Thoracic aorta (tissue), 2 donors: ENCODE data around the gene TRAPPC3L. TPM values are rescaled to one million over a fixed set of nuclear protein-coding genes. Genes with fewer than 3 reads are reported as not detected.

Source experiments
- ATAC-seq: fragments of 150-250 bp; one replicate; pipeline ENCODE4 v1.8.0; 2017; ENCODE audit warnings: low read depth; ENCODE audit not compliant: insufficient number of reproducible peaks, low FRiP score
- DNase-seq: peaks from one replicate; pipeline ENCODE4 v3.0.0-alpha.2; 2020; ENCODE audit warnings: low spot score
- H3K27ac ChIP-seq, 2 donors: fragments of 200-600 bp; sonication (generic); 1 replicate in 1 of 2; 2 replicates in 1 of 2; pipeline ENCODE4 v1.5.1; 2016; ENCODE audit warnings: mild to moderate bottlenecking in 2 of 2, moderate library complexity in 2 of 2
- H3K27me3 ChIP-seq: fragments of 200-600 bp; sonication (generic); replicated peaks from 2 replicates; pipeline ENCODE4 v1.6.0; 2016; ENCODE audit warnings: mild to moderate bottlenecking; ENCODE audit not compliant: insufficient read depth
- H3K36me3 ChIP-seq: fragments of 200-600 bp; sonication (generic); one replicate; pipeline ENCODE4 v1.5.1; 2016
- H3K4me1 ChIP-seq, 2 donors: fragments of 200-600 bp; sonication (generic); 1 replicate in 1 of 2; 2 replicates in 1 of 2; pipeline versions ENCODE4 v1.5.1 to v1.6.0; 2016; ENCODE audit warnings: low read depth in 2 of 2, mild to moderate bottlenecking in 1 of 2; ENCODE audit not compliant: control insufficient read depth in 1 of 2
- H3K4me3 ChIP-seq: fragments of 200-600 bp; sonication (generic); 2 replicates; pipeline ENCODE4 v1.5.1; 2016; ENCODE audit warnings: mild to moderate bottlenecking
- H3K9me3 ChIP-seq: fragments of 200-600 bp; sonication (generic); 2 replicates; pipeline ENCODE4 v1.5.1; 2016
- total RNA-seq, 2 donors: library from RNA; depleted of rRNA; stranded (reverse); fragments of >200 nt; gene quantifications; one replicate each; pipeline versions ENCODE4 v1.1.0 to v1.2.3, GENCODE V29; 2016
- TF ChIP-seq, protein P1 (sequence below): fragments of 200-600 bp; sonication (generic); IDR thresholded peaks from one replicate; pipeline ENCODE4 v1.5.1; 2019; ENCODE audit warnings: antibody characterized with exemption

Gene TRAPPC3L
- not detected for total RNA-seq

DNA sequence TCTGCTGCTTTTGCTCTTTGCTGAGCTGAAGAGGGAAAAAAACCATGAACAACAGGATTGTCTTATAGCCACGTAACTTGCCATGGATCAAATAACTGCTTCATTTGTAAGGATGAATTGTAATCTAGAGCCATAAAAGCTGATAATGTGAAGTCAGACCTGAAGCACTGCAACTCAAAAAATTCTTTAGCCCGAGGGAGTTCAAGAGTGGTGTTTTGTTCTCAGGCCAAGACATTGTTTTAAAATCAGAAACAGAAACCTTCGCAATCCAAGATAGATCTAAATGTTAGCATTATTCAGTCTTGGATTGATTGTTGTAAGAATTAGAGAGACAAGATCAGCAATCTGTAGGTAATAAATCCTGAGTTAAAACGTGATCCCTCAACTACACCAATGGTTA lies at the start of gene TRAPPC3L:
TRAPPC3L (minus strand) TSS at position 34 of the 400 bp plus-strand sequence. CDS start 170 bp downstream, outside the sequence.
- no peak for ATAC-seq
- Histone ChIP-seq H3K4me3 (no peak within 1 kb of the TSS), H3K27ac (no peak within 1 kb of the TSS), H3K36me3 (no peaks in the 10 kb centered on the region), H3K27me3 (no peaks in the 10 kb centered on the region), H3K9me3 (no peaks in the 10 kb centered on the region), H3K4me1 (no peaks in the 10 kb centered on the region)
- DNase-seq: no peak
- TF ChIP-seq, protein P1, sequence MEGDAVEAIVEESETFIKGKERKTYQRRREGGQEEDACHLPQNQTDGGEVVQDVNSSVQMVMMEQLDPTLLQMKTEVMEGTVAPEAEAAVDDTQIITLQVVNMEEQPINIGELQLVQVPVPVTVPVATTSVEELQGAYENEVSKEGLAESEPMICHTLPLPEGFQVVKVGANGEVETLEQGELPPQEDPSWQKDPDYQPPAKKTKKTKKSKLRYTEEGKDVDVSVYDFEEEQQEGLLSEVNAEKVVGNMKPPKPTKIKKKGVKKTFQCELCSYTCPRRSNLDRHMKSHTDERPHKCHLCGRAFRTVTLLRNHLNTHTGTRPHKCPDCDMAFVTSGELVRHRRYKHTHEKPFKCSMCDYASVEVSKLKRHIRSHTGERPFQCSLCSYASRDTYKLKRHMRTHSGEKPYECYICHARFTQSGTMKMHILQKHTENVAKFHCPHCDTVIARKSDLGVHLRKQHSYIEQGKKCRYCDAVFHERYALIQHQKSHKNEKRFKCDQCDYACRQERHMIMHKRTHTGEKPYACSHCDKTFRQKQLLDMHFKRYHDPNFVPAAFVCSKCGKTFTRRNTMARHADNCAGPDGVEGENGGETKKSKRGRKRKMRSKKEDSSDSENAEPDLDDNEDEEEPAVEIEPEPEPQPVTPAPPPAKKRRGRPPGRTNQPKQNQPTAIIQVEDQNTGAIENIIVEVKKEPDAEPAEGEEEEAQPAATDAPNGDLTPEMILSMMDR: no peak

DNA sequence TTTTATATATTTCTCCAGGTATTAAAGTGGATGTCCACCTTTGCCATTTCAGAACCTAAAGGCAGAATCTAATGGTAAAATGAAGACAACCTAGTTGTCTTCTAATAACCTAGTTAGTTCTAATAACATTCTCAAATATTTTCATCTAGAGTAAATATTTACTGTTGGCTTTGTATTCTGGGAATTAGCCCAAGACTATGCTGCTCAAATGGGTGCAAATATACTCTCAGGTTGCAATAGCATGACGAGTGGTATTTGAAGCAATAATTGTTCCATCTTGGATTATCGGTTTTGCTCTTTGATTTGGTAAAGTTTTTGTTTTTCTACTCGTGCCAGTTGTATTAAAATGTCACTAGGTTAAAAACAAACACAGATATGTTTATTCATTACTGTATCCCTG lies 49.8 kb upstream of the TRAPPC3L start:
- ATAC-seq (no peak), DNase-seq (no peak)
- Histone ChIP-seq H3K9me3 (no peaks in the 10 kb centered on the region), H3K36me3 (peaks cover 34% of the 10 kb centered on the region), H3K4me3 (no peak overlapping the region), H3K27me3 (no peaks in the 10 kb centered on the region), H3K4me1 (no peaks in the 10 kb centered on the region), H3K27ac (no peak overlapping the region)
- TF ChIP-seq, protein P1: no peak

DNA sequence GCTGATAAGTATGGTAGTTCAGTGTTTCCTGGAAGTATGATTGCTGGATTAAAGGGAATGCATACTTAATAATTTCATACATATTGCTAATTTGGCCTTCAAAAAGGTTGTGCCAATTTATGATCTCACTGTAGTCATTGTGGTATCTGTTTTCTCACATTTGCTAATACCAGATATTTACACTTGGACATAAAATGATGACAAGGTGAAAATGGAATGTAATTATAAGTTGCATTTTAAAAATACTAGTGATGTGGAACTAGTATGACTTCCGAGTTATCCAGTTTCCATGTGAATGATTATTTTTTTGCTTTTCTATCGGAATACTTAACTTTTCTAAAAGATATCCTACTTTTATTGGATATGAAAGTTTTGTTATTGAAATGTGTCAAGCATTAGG lies 41.3 kb upstream of the TRAPPC3L start:
- DNase-seq: no peak
- TF ChIP-seq, protein P1: no peak
- H3K27me3 ChIP-seq: no peaks in the 10 kb centered on the region
- H3K36me3 ChIP-seq: peaks cover 28% of the 10 kb centered on the region
- no peak overlapping the region for H3K4me3 ChIP-seq
- no peaks in the 10 kb centered on the region for H3K4me1 ChIP-seq
- no peak overlapping the region for H3K27ac ChIP-seq
- ATAC-seq: no peak
- no peaks in the 10 kb centered on the region for H3K9me3 ChIP-seq

DNA sequence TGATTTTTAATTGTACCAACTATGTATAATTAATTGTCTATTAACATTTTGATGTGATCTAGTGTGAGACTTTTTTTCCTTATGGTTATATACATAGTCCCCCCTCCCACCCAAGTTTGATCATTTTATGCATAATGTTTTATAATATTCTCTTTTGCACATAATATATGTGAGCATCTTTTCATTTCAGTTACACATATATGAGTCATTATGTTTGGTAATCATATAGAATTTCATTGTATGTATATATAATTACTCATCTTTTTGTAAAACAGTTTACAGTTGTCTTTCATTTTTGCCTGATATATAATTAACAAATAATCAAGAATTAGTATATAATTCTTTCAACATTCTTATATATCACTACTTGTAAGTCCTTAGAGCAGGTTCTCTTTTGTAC lies 40.8 kb upstream of the TRAPPC3L start:
- Histone ChIP-seq H3K4me1 (no peaks in the 10 kb centered on the region), H3K27ac (no peak overlapping the region), H3K36me3 (peaks cover 23% of the 10 kb centered on the region), H3K4me3 (no peak overlapping the region), H3K9me3 (no peaks in the 10 kb centered on the region), H3K27me3 (no peaks in the 10 kb centered on the region)
- ATAC-seq (no peak), DNase-seq (no peak)
- TF ChIP-seq, protein P1: no peak

DNA sequence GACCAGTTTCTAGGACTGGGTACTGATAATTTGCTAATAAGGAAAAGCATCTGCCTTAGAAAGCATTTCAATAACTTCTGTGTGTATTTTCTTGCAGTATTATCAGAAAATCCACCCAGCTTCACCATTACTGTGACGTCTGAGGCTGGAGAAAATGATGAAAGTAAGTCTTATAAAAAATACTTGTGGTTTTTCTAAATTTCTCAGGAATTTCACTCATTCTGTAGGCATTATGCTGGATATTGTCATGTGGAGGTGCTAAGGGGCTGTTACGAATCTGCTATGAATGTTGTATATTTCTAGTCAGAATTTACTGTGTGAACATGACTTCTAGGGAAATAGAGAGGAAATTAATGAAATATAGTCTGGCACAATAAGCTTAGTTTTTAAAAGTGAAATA lies 34.7 kb upstream of the TRAPPC3L start:
- Histone ChIP-seq H3K36me3 (no peaks in the 10 kb centered on the region), H3K4me3 (no peak overlapping the region), H3K27me3 (no peaks in the 10 kb centered on the region), H3K9me3 (no peaks in the 10 kb centered on the region), H3K27ac (no peak overlapping the region), H3K4me1 (no peaks in the 10 kb centered on the region)
- no peak for DNase-seq
- TF ChIP-seq, protein P1: no peak
- no peak for ATAC-seq
